Mesenchymal stem cell (in vitro differentiated cells and primary cell): ENCODE measurements around the gene CHN2.

Experiments used
- DNase-seq: peaks from one replicate; pipeline ENCODE4 v3.0.0-alpha.2; 2013
- H2AFZ ChIP-seq: one replicate; pipeline ENCODE4 v1.6.1; 2013; ENCODE audit warnings: low read depth, mild to moderate bottlenecking, control low read depth, inconsistent platforms, low read length, moderate library complexity
- H2AK5ac ChIP-seq: 2 replicates; pipeline ENCODE4 v1.6.1; 2013; ENCODE audit warnings: low read length, moderate library complexity, mild to moderate bottlenecking, inconsistent platforms; ENCODE audit not compliant: severe bottlenecking
- H2BK120ac ChIP-seq: one replicate; pipeline ENCODE4 v1.6.1; 2013; ENCODE audit warnings: low read depth, mild to moderate bottlenecking, inconsistent platforms, low read length, moderate library complexity
- H2BK12ac ChIP-seq, 2 experiments: one replicate each; pipeline ENCODE4 v1.6.1; 2013; ENCODE audit warnings: inconsistent platforms in 2 of 2, low read length in 2 of 2, mild to moderate bottlenecking in 2 of 2, moderate library complexity in 2 of 2, control low read depth in 1 of 2
- H2BK15ac ChIP-seq: one replicate; pipeline ENCODE4 v1.6.1; 2013; ENCODE audit warnings: mild to moderate bottlenecking, low read depth, inconsistent platforms; ENCODE audit not compliant: poor library complexity, severe bottlenecking
- H2BK5ac ChIP-seq: 2 replicates; pipeline ENCODE4 v1.6.1; 2013; ENCODE audit warnings: low read depth, mild to moderate bottlenecking, low read length, control low read depth, inconsistent platforms; ENCODE audit not compliant: poor library complexity, severe bottlenecking
- H3K14ac ChIP-seq, 2 experiments: one replicate each; pipeline ENCODE4 v1.6.1; 2013; ENCODE audit warnings: inconsistent platforms in 2 of 2, low read length in 2 of 2, control low read depth in 1 of 2, mild to moderate bottlenecking in 1 of 2, moderate library complexity in 1 of 2
- H3K18ac ChIP-seq, 2 experiments: one replicate each; pipeline ENCODE4 v1.6.1; 2013; ENCODE audit warnings: inconsistent platforms in 2 of 2, low read length in 2 of 2, control low read depth in 1 of 2, low read depth in 1 of 2, mild to moderate bottlenecking in 1 of 2
- H3K23ac ChIP-seq, 2 experiments: one replicate each; pipeline ENCODE4 v1.6.1; 2013; ENCODE audit warnings: inconsistent platforms in 2 of 2, low read length in 2 of 2, mild to moderate bottlenecking in 2 of 2, moderate library complexity in 2 of 2, control low read depth in 1 of 2
- H3K27ac ChIP-seq: 2 replicates; pipeline ENCODE4 v1.5.1; 2013; ENCODE audit warnings: mild to moderate bottlenecking, moderate library complexity, low read length, control low read depth, inconsistent platforms; ENCODE audit not compliant: poor library complexity, severe bottlenecking
- H3K27me3 ChIP-seq, 2 experiments: 2 replicates each; pipeline versions ENCODE4 v1.6.1 to v1.7.0; 2013; ENCODE audit warnings: low read length in 2 of 2, mild to moderate bottlenecking in 2 of 2, moderate library complexity in 2 of 2, control low read depth in 1 of 2, inconsistent platforms in 1 of 2; ENCODE audit not compliant: control insufficient read depth in 1 of 2, insufficient read depth in 1 of 2
- H3K36me3 ChIP-seq, 2 experiments: 2 replicates each; pipeline versions ENCODE4 v1.6.1 to v1.7.0; 2013; ENCODE audit warnings: low read length in 2 of 2, control low read depth in 1 of 2, inconsistent platforms in 1 of 2, low read depth in 1 of 2, mild to moderate bottlenecking in 1 of 2; ENCODE audit not compliant: insufficient read depth in 2 of 2, control insufficient read depth in 1 of 2
- H3K4ac ChIP-seq, 2 experiments: one replicate each; pipeline ENCODE4 v1.6.1; 2013; ENCODE audit warnings: inconsistent platforms in 2 of 2, low read length in 2 of 2, mild to moderate bottlenecking in 2 of 2, moderate library complexity in 2 of 2, control low read depth in 1 of 2, low read depth in 1 of 2
- H3K4me1 ChIP-seq: 2 replicates; pipeline ENCODE4 v1.6.1; 2013; ENCODE audit warnings: low read depth, low read length, control low read depth; ENCODE audit not compliant: control insufficient read depth, insufficient read depth
- H3K4me2 ChIP-seq: 2 replicates; pipeline ENCODE4 v1.6.1; 2013; ENCODE audit warnings: low read length, mild to moderate bottlenecking, inconsistent platforms; ENCODE audit not compliant: poor library complexity, severe bottlenecking
- H3K4me3 ChIP-seq, 2 experiments: 2 replicates each; pipeline versions ENCODE4 v1.5.1 to v1.7.0; 2013; ENCODE audit warnings: low read length in 2 of 2, mild to moderate bottlenecking in 2 of 2, control low read depth in 1 of 2, low read depth in 1 of 2; ENCODE audit not compliant: insufficient read depth in 1 of 2
- H3K79me1 ChIP-seq: replicated peaks from 2 replicates; pipeline ENCODE4 v1.6.1; 2013; ENCODE audit warnings: mild to moderate bottlenecking, control low read depth, low read length, inconsistent platforms; ENCODE audit not compliant: poor library complexity, severe bottlenecking
- H3K9ac ChIP-seq: 2 replicates; pipeline ENCODE4 v1.7.0; 2013; ENCODE audit warnings: mild to moderate bottlenecking, low read length, moderate library complexity
- H3K9me3 ChIP-seq: 2 replicates; pipeline ENCODE4 v1.7.0; 2013; ENCODE audit warnings: mild to moderate bottlenecking, low read length; ENCODE audit not compliant: control insufficient read depth
- H4K8ac ChIP-seq: one replicate; pipeline ENCODE4 v1.6.1; 2013; ENCODE audit warnings: inconsistent platforms, mild to moderate bottlenecking, low read length, moderate library complexity
- H4K91ac ChIP-seq: one replicate; pipeline ENCODE4 v1.6.1; 2013; ENCODE audit warnings: mild to moderate bottlenecking, low read length, inconsistent platforms
- WGBS: methylation state at CpG from one replicate; pipeline ENCODE4 v1.1.7; 2013; ENCODE audit warnings: mixed read lengths; 5-methylcytosine and 5-hydroxymethylcytosine counted together

Gene CHN2

GRCh38 chr7:29344334-29344978 lies 149.9 kb downstream of the CHN2 start:
- H3K4ac ChIP-seq, result no peak overlapping the region
- no peak overlapping the region for H4K91ac ChIP-seq
- no peak overlapping the region for H2AK5ac ChIP-seq

GRCh38 chr7:29345590-29345989 lies 151.0 kb downstream of the CHN2 start:
- H3K18ac ChIP-seq, result no peak overlapping the region
- H2AK5ac ChIP-seq, result no peak overlapping the region
- H2BK5ac ChIP-seq, result no peak overlapping the region
- H3K27ac ChIP-seq, result no peak overlapping the region
- H4K91ac ChIP-seq, result no peak overlapping the region
- no peaks in the 10 kb centered on the region for H3K9me3 ChIP-seq
- H2BK120ac ChIP-seq, result no peak overlapping the region
- no peak overlapping the region for H3K14ac ChIP-seq
- no peaks in the 10 kb centered on the region for H3K79me1 ChIP-seq
- no peaks in the 10 kb centered on the region for H3K4me1 ChIP-seq
- H3K9ac ChIP-seq, result no peak overlapping the region
- no peak overlapping the region for H2BK15ac ChIP-seq
- H3K4ac ChIP-seq, result no peak overlapping the region
- H3K36me3 ChIP-seq, result no peaks in the 10 kb centered on the region
- 71% methylated on average over 9 of the region's 9 CpGs for WGBS
- H3K4me3 ChIP-seq, result no peak overlapping the region
- no peak overlapping the region for H3K4me2 ChIP-seq
- no peak overlapping the region for H4K8ac ChIP-seq
- no peak overlapping the region for H2BK12ac ChIP-seq
- peak; percentile 28 for DNase-seq
- H3K23ac ChIP-seq, result no peak overlapping the region
- H3K27me3 ChIP-seq, result peaks cover 17 to 33% of the 10 kb centered on the region in 2 experiments
- H2AFZ ChIP-seq, result no peak overlapping the region

More at GRCh38 chr7:29344334-29344978, 149.9 kb downstream of the CHN2 start:
- 88% methylated on average over 4 of the region's 4 CpGs for WGBS
- H2BK15ac ChIP-seq, result no peak overlapping the region
- no peak overlapping the region for H2BK12ac ChIP-seq
- H2BK120ac ChIP-seq, result no peak overlapping the region
- no peak overlapping the region for H3K27ac ChIP-seq
- no peak for DNase-seq
- H4K8ac ChIP-seq, result no peak overlapping the region
- no peaks in the 10 kb centered on the region for H3K4me1 ChIP-seq
- peaks cover 18 to 33% of the 10 kb centered on the region in 2 experiments for H3K27me3 ChIP-seq
- no peaks in the 10 kb centered on the region for H3K9me3 ChIP-seq
- H3K18ac ChIP-seq, result no peak overlapping the region
- H2BK5ac ChIP-seq, result no peak overlapping the region
- no peak overlapping the region for H2AFZ ChIP-seq
- H3K23ac ChIP-seq, result no peak overlapping the region
- H3K79me1 ChIP-seq, result no peaks in the 10 kb centered on the region
- H3K36me3 ChIP-seq, result no peaks in the 10 kb centered on the region
- H3K4me2 ChIP-seq, result no peak overlapping the region
- H3K9ac ChIP-seq, result no peak overlapping the region
- H3K4me3 ChIP-seq, result no peak overlapping the region
- no peak overlapping the region for H3K14ac ChIP-seq

- H2BK5ac ChIP-seq, result no peak overlapping the region
- no peak overlapping the region for H2BK15ac ChIP-seq
- no peak overlapping the region for H3K18ac ChIP-seq
- no peak overlapping the region for H2AFZ ChIP-seq
- no peaks in the 10 kb centered on the region for H3K9me3 ChIP-seq
- no peak for DNase-seq
- no peak overlapping the region for H3K23ac ChIP-seq
- H3K27ac ChIP-seq, result no peak overlapping the region
- no peak overlapping the region for H4K8ac ChIP-seq
- no peak overlapping the region for H3K14ac ChIP-seq
- H2AK5ac ChIP-seq, result no peak overlapping the region
- H3K4me3 ChIP-seq, result no peak overlapping the region
- H3K4ac ChIP-seq, result no peak overlapping the region
- H4K91ac ChIP-seq, result no peak overlapping the region
- no peak overlapping the region for H3K9ac ChIP-seq
- no peak overlapping the region for H2BK12ac ChIP-seq
- H3K4me2 ChIP-seq, result no peak overlapping the region
- no peaks in the 10 kb centered on the region for H3K79me1 ChIP-seq
- H3K36me3 ChIP-seq, result no peaks in the 10 kb centered on the region
- WGBS, result 90% methylated on average over 7 of the region's 8 CpGs
- no peaks in the 10 kb centered on the region for H3K4me1 ChIP-seq
- H2BK120ac ChIP-seq, result no peak overlapping the region
- H3K27me3 ChIP-seq, result peaks cover 9 to 33% of the 10 kb centered on the region in 2 experiments
Measured at GRCh38 chr7:29346231-29346978, 151.8 kb downstream of the CHN2 start.

DNA sequence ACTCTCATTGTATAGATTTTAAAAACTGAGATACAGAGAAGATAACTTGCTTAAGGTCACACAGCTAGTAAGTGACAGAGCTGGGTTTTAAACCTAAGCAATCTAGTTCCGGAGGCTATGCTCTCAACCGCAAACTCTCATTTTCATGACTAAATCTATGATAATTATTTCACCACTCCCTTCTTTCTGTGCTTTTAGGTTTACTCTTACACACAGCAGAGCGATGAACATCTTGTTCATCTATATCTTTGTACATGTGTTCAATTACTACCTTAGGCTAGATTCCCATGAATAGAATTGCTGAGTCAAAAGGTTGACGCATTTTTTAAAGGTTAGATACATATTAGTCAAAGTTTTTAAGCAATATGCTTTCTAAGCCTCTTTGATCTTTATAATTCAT lies 154.8 kb downstream of the CHN2 start:
- no peak overlapping the region for H2BK12ac ChIP-seq

More for the DNA sequence above, 154.8 kb downstream of the CHN2 start:
- no peaks in the 10 kb centered on the region for H3K9me3 ChIP-seq
- no peak overlapping the region for H3K14ac ChIP-seq
- H3K18ac ChIP-seq, result no peak overlapping the region
- H2BK120ac ChIP-seq, result no peak overlapping the region
- no peak overlapping the region for H2AFZ ChIP-seq
- no peak overlapping the region for H4K91ac ChIP-seq
- 98% methylated on average over 3 of the region's 4 CpGs for WGBS
- H3K4me1 ChIP-seq, result no peaks in the 10 kb centered on the region
- peaks cover 10 to 17% of the 10 kb centered on the region in 2 experiments for H3K27me3 ChIP-seq
- no peak overlapping the region for H4K8ac ChIP-seq
- no peak overlapping the region for H3K4me2 ChIP-seq
- no peak overlapping the region for H3K23ac ChIP-seq
- H2AK5ac ChIP-seq, result no peak overlapping the region
- no peaks in the 10 kb centered on the region for H3K79me1 ChIP-seq
- no peak overlapping the region for H3K4ac ChIP-seq
- DNase-seq, result no peak
- H3K4me3 ChIP-seq, result no peak overlapping the region
- H2BK15ac ChIP-seq, result no peak overlapping the region
- no peaks in the 10 kb centered on the region for H3K36me3 ChIP-seq
- H3K27ac ChIP-seq, result no peak overlapping the region
- H2BK5ac ChIP-seq, result no peak overlapping the region
- no peak overlapping the region for H3K9ac ChIP-seq
